Testis (tissue), 3 donors: ENCODE data around the gene FAM237B. TPM values are rescaled to one million over a fixed set of nuclear protein-coding genes. Genes with fewer than 3 reads are reported as not detected.

ENCODE experiments used
- DNase-seq: peaks from one replicate; pipeline ENCODE4 v3.0.0-alpha.2; 2019
- H3K27ac ChIP-seq, 2 donors: fragments of 200-600 bp; sonication (generic); one replicate each; pipeline ENCODE4 v1.5.1; 2019
- H3K27me3 ChIP-seq: fragments of 200-600 bp; sonication (generic); one replicate; pipeline ENCODE4 v1.5.1; 2019
- H3K36me3 ChIP-seq: fragments of 200-600 bp; sonication (generic); one replicate; pipeline ENCODE4 v1.5.1; 2017; ENCODE audit warnings: low read depth; ENCODE audit errors: missing control alignments
- H3K4me1 ChIP-seq: fragments of 200-600 bp; sonication (generic); one replicate; pipeline ENCODE4 v1.5.1; 2019
- H3K4me3 ChIP-seq, 2 donors: fragments of 200-600 bp; sonication (generic); one replicate each; pipeline ENCODE4 v1.5.1; 2017 to 2019
- H3K9me3 ChIP-seq: fragments of 200-600 bp; sonication (generic); one replicate; pipeline ENCODE4 v1.5.1; 2017
- POLR2A ChIP-seq: fragments of 450-650 bp; IDR thresholded peaks from one replicate; pipeline ENCODE4 v1.6.1; 2017; ENCODE audit warnings: antibody characterized with exemption, mild to moderate bottlenecking, moderate library complexity
- WGBS, 2 donors: methylation state at CpG; one replicate each; pipeline ENCODE4 v1.1.5; 2018; 5-methylcytosine and 5-hydroxymethylcytosine counted together
- intact Hi-C: fragments of 100-400 bp; cut with DNase I; formaldehyde crosslinking; loops from one replicate; pipeline ENCODE4 v1.15.1; 2023; ENCODE audit warnings: low total_unique reads
- polyA plus RNA-seq: library from polyadenylated mRNA; stranded (reverse); fragments of 350-450 nt; fragmentation: Illumina TruSeq; extraction: RNeasy Lipid Tissue Mini Kit (QIAGEN cat#74804); gene quantifications from one replicate; pipeline ENCODE4 v1.2.3, GENCODE V29; 2014; ENCODE audit warnings: low read depth, low replicate concordance; ENCODE audit not compliant: insufficient read depth
- total RNA-seq, 2 donors: library from RNA; depleted of rRNA; stranded (reverse); fragments of >200 nt; gene quantifications; one replicate each; pipeline ENCODE4 v1.2.3, GENCODE V29; 2016
- TF ChIP-seq, protein P1 (sequence below), 3 experiments: fragments of 450-650 bp in 2 of 3; fragments of 200-600 bp in 1 of 3; sonication (generic) in 1 of 3; IDR thresholded peaks; one replicate each; pipeline ENCODE4 v1.5.1; 2016 to 2019; ENCODE audit warnings: antibody characterized with exemption in 3 of 3, mild to moderate bottlenecking in 2 of 3, moderate library complexity in 1 of 3

The FAM237B gene
- total and polyA plus RNA-seq, 3 donors from 2014 or later, result 0.17 TPM; not detected in 2

DNA sequence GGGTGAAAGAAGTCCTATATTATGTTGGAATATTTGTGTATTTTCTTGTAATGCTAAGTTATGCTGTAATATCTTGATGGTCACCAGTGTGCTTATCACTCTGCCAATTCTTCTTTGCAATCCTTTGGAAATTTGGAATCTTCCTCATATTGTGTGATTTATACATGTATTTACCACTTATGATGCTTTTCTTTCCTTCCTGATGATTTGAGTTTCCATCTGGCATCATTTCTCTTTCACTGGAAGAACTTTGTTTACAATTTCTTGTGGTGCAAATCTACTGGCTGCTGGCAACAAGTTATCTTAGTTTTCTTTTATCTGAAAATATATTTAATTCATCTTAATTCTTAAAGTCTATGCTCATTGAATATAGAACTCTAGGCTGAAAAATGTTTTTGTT lies 46.9 kb downstream of the FAM237B start:
- no peak for DNase-seq
- Histone ChIP-seq H3K4me3 (no peak overlapping the region), H3K36me3 (no peaks in the 10 kb centered on the region), H3K27me3 (no peaks in the 10 kb centered on the region), H3K9me3 (no peaks in the 10 kb centered on the region), H3K4me1 (no peaks in the 10 kb centered on the region), H3K27ac (no peak overlapping the region)
- intact Hi-C loops, result no loop called here
- TF ChIP-seq, protein P1, sequence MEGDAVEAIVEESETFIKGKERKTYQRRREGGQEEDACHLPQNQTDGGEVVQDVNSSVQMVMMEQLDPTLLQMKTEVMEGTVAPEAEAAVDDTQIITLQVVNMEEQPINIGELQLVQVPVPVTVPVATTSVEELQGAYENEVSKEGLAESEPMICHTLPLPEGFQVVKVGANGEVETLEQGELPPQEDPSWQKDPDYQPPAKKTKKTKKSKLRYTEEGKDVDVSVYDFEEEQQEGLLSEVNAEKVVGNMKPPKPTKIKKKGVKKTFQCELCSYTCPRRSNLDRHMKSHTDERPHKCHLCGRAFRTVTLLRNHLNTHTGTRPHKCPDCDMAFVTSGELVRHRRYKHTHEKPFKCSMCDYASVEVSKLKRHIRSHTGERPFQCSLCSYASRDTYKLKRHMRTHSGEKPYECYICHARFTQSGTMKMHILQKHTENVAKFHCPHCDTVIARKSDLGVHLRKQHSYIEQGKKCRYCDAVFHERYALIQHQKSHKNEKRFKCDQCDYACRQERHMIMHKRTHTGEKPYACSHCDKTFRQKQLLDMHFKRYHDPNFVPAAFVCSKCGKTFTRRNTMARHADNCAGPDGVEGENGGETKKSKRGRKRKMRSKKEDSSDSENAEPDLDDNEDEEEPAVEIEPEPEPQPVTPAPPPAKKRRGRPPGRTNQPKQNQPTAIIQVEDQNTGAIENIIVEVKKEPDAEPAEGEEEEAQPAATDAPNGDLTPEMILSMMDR (IDR thresholded peaks at IDR 0.05), result no peak
- no peak for TF ChIP-seq POLR2A

DNA sequence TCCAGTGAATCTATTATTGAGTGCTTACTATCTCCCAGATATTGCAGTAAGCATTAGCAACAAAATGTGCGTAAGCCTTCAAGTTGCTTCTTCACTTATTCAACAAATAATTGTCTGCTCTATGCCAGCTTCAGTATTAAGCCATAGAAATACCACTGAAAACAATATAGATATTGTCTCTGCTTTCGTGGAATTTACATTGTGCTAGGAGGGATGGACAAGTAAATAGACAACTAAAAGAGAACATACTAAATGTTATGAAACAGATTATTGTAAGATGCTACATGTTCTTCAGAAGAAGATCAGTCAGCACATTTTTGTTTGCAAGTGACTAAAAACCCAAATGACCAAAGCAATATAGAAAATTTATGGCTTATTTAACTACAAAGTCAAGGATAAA lies 48.9 kb downstream of the FAM237B start:
- no peak overlapping the region for H3K27ac ChIP-seq
- H3K36me3 ChIP-seq, result no peaks in the 10 kb centered on the region
- no peak for TF ChIP-seq POLR2A
- TF ChIP-seq, protein P1 (IDR thresholded peaks at IDR 0.05), result no peak
- intact Hi-C loops, result no loop called here
- H3K9me3 ChIP-seq, result no peaks in the 10 kb centered on the region
- no peaks in the 10 kb centered on the region for H3K4me1 ChIP-seq
- DNase-seq, result no peak
- H3K4me3 ChIP-seq, result no peak overlapping the region
- 94 to 95% methylated on average over 2 of the region's 2 CpGs for whole genome bisulfite sequencing, 2 donors
- H3K27me3 ChIP-seq, result no peaks in the 10 kb centered on the region

DNA sequence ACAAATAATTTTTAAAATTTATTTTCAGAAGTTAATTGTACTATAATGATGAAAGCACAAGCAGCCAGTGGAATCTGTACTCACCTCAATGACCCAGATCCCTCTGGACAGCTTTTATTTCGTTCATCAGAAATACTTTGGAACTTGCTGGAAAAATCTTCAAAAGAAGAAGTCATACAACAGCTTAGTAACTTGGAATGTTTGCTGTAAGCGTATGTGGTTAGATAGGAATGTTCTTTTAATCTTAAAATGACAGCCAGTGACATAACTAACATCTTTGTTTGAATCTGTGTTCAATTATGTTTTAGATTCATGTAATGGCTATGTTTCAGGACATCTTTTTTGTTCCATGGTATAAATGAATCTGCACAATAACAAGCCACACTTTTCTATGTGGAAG lies 49.4 kb downstream of the FAM237B start:
- no peaks in the 10 kb centered on the region for H3K9me3 ChIP-seq
- DNase-seq, result no peak
- H3K4me1 ChIP-seq, result no peaks in the 10 kb centered on the region
- intact Hi-C loops, result no loop called here
- no peak overlapping the region for H3K4me3 ChIP-seq
- H3K27ac ChIP-seq, result no peak overlapping the region
- no peaks in the 10 kb centered on the region for H3K27me3 ChIP-seq
- TF ChIP-seq, protein P1 (IDR thresholded peaks at IDR 0.05), result no peak
- TF ChIP-seq POLR2A, result no peak
- no peaks in the 10 kb centered on the region for H3K36me3 ChIP-seq
- WGBS, 2 donors, result 79 to 83% methylated on average over 2 of the region's 2 CpGs

DNA sequence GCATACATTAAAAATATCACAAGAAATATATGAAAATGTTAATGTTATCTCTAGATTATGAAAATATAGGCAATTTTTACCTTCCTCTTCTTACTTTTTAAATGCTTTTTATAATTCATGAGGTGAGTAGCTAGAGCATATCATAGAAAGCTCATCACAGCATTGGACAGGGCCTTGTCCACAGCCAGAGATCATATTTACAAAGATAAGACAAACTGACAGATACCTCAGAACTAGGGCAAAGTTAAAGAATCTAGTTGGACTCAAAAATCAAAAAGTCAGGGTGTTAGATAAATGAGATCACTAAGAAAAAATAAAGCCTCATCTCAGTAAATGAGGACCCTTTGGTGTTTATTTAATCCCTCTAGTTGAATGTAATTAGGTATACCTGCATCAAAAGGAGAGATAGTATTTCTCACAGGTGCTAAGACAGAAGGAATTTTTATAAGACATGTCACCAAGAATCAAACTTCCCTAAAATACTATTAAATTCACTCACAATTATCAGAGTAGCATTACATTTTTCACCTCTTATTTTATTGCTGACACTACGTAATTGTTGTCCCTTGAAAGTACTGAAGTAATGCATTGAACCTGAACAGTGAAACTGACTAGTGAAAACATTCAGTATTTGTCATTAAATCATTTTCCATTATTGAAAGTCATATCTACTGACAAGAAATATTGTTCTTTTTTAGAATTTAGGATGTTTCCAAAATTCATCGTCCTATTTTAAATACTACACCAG lies 50.5 kb downstream of the FAM237B start:
- no peak for TF ChIP-seq POLR2A
- TF ChIP-seq, protein P1 (IDR thresholded peaks at IDR 0.05), result no peak
- no peak for DNase-seq
- Histone ChIP-seq H3K36me3 (no peaks in the 10 kb centered on the region), H3K27ac (no peak overlapping the region), H3K27me3 (no peaks in the 10 kb centered on the region), H3K9me3 (no peaks in the 10 kb centered on the region), H3K4me1 (no peaks in the 10 kb centered on the region), H3K4me3 (no peak overlapping the region)
- intact Hi-C loops, result no loop called here
- WGBS, 2 donors, result 89 to 98% methylated on average over 2 of the region's 2 CpGs

DNA sequence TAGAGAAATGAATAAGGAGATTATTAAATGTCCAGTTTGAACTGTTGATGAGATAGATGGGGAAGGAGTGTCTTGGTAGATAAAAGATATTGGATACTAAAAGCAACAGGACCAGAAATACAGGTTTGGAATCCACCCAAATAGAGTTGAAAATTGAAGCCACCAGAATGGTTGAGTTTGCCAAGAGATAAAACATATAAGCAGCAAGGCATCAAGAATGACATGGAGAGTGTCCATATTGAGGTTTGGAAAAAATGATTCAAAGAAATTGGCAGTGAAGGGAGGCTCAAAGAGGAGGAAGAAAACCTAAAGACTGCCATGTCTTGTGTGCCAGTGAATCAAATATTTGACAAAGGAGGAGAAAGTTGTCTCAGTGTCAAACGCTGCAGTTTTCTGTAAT lies 51.9 kb downstream of the FAM237B start:
- DNase-seq, result no peak
- Histone ChIP-seq H3K9me3 (no peaks in the 10 kb centered on the region), H3K27ac (no peak overlapping the region), H3K36me3 (no peaks in the 10 kb centered on the region), H3K4me3 (no peak overlapping the region), H3K27me3 (no peaks in the 10 kb centered on the region), H3K4me1 (no peaks in the 10 kb centered on the region)
- intact Hi-C loops, result no loop called here
- 78 to 84% methylated on average over 1 of the region's 1 CpG for WGBS, 2 donors
- TF ChIP-seq, protein P1 (IDR thresholded peaks at IDR 0.05), result no peak
- no peak for TF ChIP-seq POLR2A
